ENCODE results near the gene HDAC11. TPM values are rescaled to one million over a fixed set of nuclear protein-coding genes. Genes with fewer than 3 reads are reported as not detected.

Gene HDAC11
- polyA plus RNA-seq, 1 experiment: 7.1 TPM

GRCh38 chr3:13457593-13457992 is 22.5 kb upstream of the HDAC11 start:
- H3K27ac ChIP-seq (ENCODE audit: low read depth, low read length): no peak overlapping the region
- no peak for DNase-seq (ENCODE audit: low read depth, low spot score)
- no peak overlapping the region for H3K4me3 ChIP-seq (ENCODE audit: low read depth, low read length)
- ChIA-PET POLR2A (no interaction called here), CTCF (no interaction called here)
- peaks cover 3% of the 10 kb centered on the region for H3K27me3 ChIP-seq (ENCODE audit: control insufficient read depth, insufficient read depth, low read length)
- TF ChIP-seq, protein P1, sequence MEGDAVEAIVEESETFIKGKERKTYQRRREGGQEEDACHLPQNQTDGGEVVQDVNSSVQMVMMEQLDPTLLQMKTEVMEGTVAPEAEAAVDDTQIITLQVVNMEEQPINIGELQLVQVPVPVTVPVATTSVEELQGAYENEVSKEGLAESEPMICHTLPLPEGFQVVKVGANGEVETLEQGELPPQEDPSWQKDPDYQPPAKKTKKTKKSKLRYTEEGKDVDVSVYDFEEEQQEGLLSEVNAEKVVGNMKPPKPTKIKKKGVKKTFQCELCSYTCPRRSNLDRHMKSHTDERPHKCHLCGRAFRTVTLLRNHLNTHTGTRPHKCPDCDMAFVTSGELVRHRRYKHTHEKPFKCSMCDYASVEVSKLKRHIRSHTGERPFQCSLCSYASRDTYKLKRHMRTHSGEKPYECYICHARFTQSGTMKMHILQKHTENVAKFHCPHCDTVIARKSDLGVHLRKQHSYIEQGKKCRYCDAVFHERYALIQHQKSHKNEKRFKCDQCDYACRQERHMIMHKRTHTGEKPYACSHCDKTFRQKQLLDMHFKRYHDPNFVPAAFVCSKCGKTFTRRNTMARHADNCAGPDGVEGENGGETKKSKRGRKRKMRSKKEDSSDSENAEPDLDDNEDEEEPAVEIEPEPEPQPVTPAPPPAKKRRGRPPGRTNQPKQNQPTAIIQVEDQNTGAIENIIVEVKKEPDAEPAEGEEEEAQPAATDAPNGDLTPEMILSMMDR (IDR thresholded peaks at IDR 0.05; ENCODE audit: low read depth, low read length): no peak
- peaks cover 3% of the 10 kb centered on the region; the same call in 1 of the 2 replicates for H3K9me3 ChIP-seq (ENCODE audit: control insufficient read depth, insufficient read depth, low read length)

DNA sequence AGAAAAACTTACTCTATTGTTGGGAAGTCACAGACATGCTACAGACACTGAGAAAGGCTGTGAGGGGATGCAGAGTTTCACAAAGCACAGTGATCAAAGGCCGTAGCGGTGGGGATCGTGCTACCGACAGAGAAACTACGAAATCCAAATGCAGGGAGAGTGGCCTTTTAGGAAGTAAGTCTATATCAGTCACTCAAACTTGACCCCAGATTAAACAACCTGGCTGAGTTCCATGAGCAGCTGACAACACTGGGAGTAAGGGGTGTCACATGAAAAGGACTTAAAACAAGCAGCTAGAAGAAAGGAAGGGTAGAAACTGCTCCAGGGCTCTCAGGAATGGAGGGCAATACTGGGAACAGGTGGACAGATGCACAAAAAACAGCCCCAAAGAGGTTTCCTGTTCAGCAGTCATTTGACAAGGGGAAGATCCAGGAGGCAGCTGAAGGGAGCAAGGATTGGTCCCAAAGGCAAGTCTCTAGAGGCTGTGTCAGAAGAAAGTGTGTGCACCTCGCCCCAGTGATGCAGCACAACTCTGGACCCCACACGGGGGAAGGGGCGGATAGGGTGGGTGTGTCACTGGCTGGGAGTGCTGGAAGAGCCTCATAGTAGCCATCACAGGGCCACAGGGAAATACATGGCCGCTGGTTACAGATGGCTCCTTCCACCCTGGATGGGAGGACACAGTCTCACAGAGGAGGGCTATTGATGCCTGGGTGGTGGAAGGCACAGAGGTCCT is 20.3 kb upstream of the HDAC11 start:
- H3K27me3 ChIP-seq (ENCODE audit: control insufficient read depth, insufficient read depth, low read length): peaks cover 12% of the 10 kb centered on the region
- no peak for DNase-seq (ENCODE audit: low read depth, low spot score)
- H3K27ac ChIP-seq (ENCODE audit: low read depth, low read length): no peak overlapping the region
- TF ChIP-seq, protein P1 (IDR thresholded peaks at IDR 0.05; ENCODE audit: low read depth, low read length): no peak
- H3K9me3 ChIP-seq (ENCODE audit: control insufficient read depth, insufficient read depth, low read length): peaks cover 3% of the 10 kb centered on the region; the same call in 1 of the 2 replicates
- no peak overlapping the region for H3K4me3 ChIP-seq (ENCODE audit: low read depth, low read length)
- ChIA-PET CTCF (no interaction called here), POLR2A (no interaction called here)

DNA sequence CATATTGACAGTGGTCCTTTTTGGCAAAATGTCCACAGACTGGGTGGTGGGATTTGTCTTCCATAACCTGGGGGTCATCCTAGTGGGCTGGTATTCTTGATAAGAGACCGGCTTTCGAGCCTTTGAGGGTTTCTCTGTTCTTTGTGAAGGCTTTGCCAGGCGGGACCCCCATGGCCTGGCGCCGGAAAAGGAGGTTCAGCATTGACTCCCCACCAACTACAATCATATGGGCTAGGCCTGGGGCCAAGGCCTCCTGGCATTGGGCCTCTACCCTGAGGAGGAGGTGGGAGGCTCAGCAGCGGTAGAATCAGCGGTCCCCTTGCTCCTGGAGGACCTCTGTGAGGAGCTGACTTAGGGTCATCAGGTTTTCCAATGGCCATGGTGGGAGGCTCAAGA is 19.8 kb upstream of the HDAC11 start:
- Histone ChIP-seq H3K27me3 (ENCODE audit: control insufficient read depth, insufficient read depth, low read length) (peaks cover 15% of the 10 kb centered on the region), H3K27ac (ENCODE audit: low read depth, low read length) (no peak overlapping the region), H3K9me3 (ENCODE audit: control insufficient read depth, insufficient read depth, low read length) (peaks cover 3% of the 10 kb centered on the region; the same call in 1 of the 2 replicates), H3K4me3 (ENCODE audit: low read depth, low read length) (no peak overlapping the region)
- CTCF ChIA-PET: no interaction called here
- TF ChIP-seq, protein P1 (IDR thresholded peaks at IDR 0.05; ENCODE audit: low read depth, low read length): no peak
- no peak for DNase-seq (ENCODE audit: low read depth, low spot score)
- POLR2A ChIA-PET: no interaction called here

GRCh38 chr3:13461169-13462124 is 18.7 kb upstream of the HDAC11 start:
- H3K27me3 ChIP-seq (ENCODE audit: control insufficient read depth, insufficient read depth, low read length): peaks cover 15% of the 10 kb centered on the region
- TF ChIP-seq, protein P1 (IDR thresholded peaks at IDR 0.05; ENCODE audit: low read depth, low read length): peak; percentile 52
- CTCF ChIA-PET: interaction anchor here (2.3 to 2.7 kb wide), 2 partner anchors 9 to 369 kb away, joined by 12 to 19 read pairs; no protein-coding TSS in a partner anchor
- no peak overlapping the region for H3K27ac ChIP-seq (ENCODE audit: low read depth, low read length)
- peaks cover 3% of the 10 kb centered on the region; the same call in 1 of the 2 replicates for H3K9me3 ChIP-seq (ENCODE audit: control insufficient read depth, insufficient read depth, low read length)
- DNase-seq (ENCODE audit: low read depth, low spot score): no peak
- POLR2A ChIA-PET: no interaction called here
- H3K4me3 ChIP-seq (ENCODE audit: low read depth, low read length): no peak overlapping the region
